Type B pancreatic cell (in vitro differentiated cells): ENCODE results near the gene CCDC71L. TPM values are rescaled to one million over a fixed set of nuclear protein-coding genes. Genes with fewer than 3 reads are reported as not detected.

ENCODE experiments used
- DNase-seq: peaks from one replicate; pipeline ENCODE4 v3.0.0; 2021; ENCODE audit warnings: mixed read lengths; ENCODE audit not compliant: unreplicated experiment; ENCODE audit errors: extremely low spot score
- H3K27ac Mint-ChIP-seq: 2 replicates; pipeline ENCODE4 v1.8.0; 2021; ENCODE audit warnings: mild to moderate bottlenecking, mixed read lengths
- H3K27me3 Mint-ChIP-seq: 2 replicates; pipeline ENCODE4 v1.8.0; 2021; ENCODE audit warnings: mixed read lengths
- H3K36me3 Mint-ChIP-seq: 2 replicates; pipeline ENCODE4 v1.8.0; 2021; ENCODE audit warnings: mixed read lengths
- H3K4me1 Mint-ChIP-seq: one replicate; pipeline ENCODE4 v1.8.0; 2021; ENCODE audit warnings: mixed read lengths; ENCODE audit not compliant: unreplicated experiment
- H3K4me3 Mint-ChIP-seq: 2 replicates; pipeline ENCODE4 v1.8.0; 2021; ENCODE audit warnings: mild to moderate bottlenecking, mixed read lengths
- H3K9me3 Mint-ChIP-seq: 2 replicates; pipeline ENCODE4 v1.8.0; 2021; ENCODE audit warnings: mixed read lengths
- CTCF ChIP-seq: fragments of 200-600 bp; sonication (generic); conservative IDR thresholded peaks from 2 replicates; pipeline ENCODE4 v1.5.0; 2021; ENCODE audit warnings: antibody characterized with exemption, mild to moderate bottlenecking
- total RNA-seq: library from RNA; stranded (reverse); gene quantifications from 2 replicates; pipeline ENCODE4 v1.2.1, GENCODE V29; 2021; ENCODE audit warnings: low replicate concordance

The CCDC71L gene
- total RNA-seq, 1 donor from 2014 or later, result 17.9 TPM

GRCh38 chr7:106634958-106635357 lies 26.0 kb downstream of the CCDC71L start:
- H3K4me3 Mint-ChIP-seq, result no peak overlapping the region
- no peaks in the 10 kb centered on the region for H3K4me1 Mint-ChIP-seq
- no peak for TF ChIP-seq CTCF
- DNase-seq, result no peak
- H3K9me3 Mint-ChIP-seq, result no peaks in the 10 kb centered on the region
- no peaks in the 10 kb centered on the region for H3K27me3 Mint-ChIP-seq
- no peaks in the 10 kb centered on the region for H3K36me3 Mint-ChIP-seq
- no peak overlapping the region for H3K27ac Mint-ChIP-seq

- peaks cover 3% of the 10 kb centered on the region for H3K4me1 Mint-ChIP-seq
- no peak for TF ChIP-seq CTCF
- H3K9me3 Mint-ChIP-seq, result no peaks in the 10 kb centered on the region
- no peak overlapping the region for H3K27ac Mint-ChIP-seq
- H3K4me3 Mint-ChIP-seq, result no peak overlapping the region
- peaks cover 3% of the 10 kb centered on the region for H3K27me3 Mint-ChIP-seq
- no peak for DNase-seq
- H3K36me3 Mint-ChIP-seq, result no peaks in the 10 kb centered on the region
These were observed 30.3 kb downstream of the CCDC71L start for GRCh38 chr7:106630648-106631047.

GRCh38 chr7:106629516-106629915 lies 31.4 kb downstream of the CCDC71L start:
- Mint-ChIP-seq H3K4me1 (peaks cover 3% of the 10 kb centered on the region), H3K36me3 (no peaks in the 10 kb centered on the region), H3K9me3 (no peaks in the 10 kb centered on the region), H3K27ac (no peak overlapping the region), H3K4me3 (no peak overlapping the region), H3K27me3 (peaks cover 3% of the 10 kb centered on the region)
- no peak for TF ChIP-seq CTCF
- DNase-seq, result no peak

GRCh38 chr7:106626376-106627164 lies 34.4 kb downstream of the CCDC71L start:
- Mint-ChIP-seq H3K27me3 (peaks cover 3% of the 10 kb centered on the region), H3K27ac (peak overlapping the region; percentile 85), H3K36me3 (no peaks in the 10 kb centered on the region), H3K4me3 (peak overlapping the region; percentile 53), H3K9me3 (peaks cover 4% of the 10 kb centered on the region), H3K4me1 (peaks cover 3% of the 10 kb centered on the region)
- no peak for DNase-seq
- no peak for TF ChIP-seq CTCF

- peaks cover 4% of the 10 kb centered on the region for H3K9me3 Mint-ChIP-seq
- H3K27ac Mint-ChIP-seq, result peak overlapping the region; percentile 40
- TF ChIP-seq CTCF, result no peak
- no peaks in the 10 kb centered on the region for H3K36me3 Mint-ChIP-seq
- no peak for DNase-seq
- peaks cover 3% of the 10 kb centered on the region for H3K27me3 Mint-ChIP-seq
- no peak overlapping the region for H3K4me3 Mint-ChIP-seq
- peaks cover 3% of the 10 kb centered on the region for H3K4me1 Mint-ChIP-seq
These were observed 35.2 kb downstream of the CCDC71L start for GRCh38 chr7:106625678-106626301.
